Neural cell (in vitro differentiated cells): ENCODE results near the gene GSN. TPM values are rescaled to one million over a fixed set of nuclear protein-coding genes. Genes with fewer than 3 reads are reported as not detected.

Source experiments
- H2AFZ ChIP-seq: fragments of 200-600, 300-800 bp; sonication (generic), shearing (Covaris generic); 2 replicates; pipeline ENCODE4 v1.6.0; 2014; ENCODE audit warnings: low read depth, mild to moderate bottlenecking, antibody characterized with exemption, low read length, moderate library complexity
- H3F3A ChIP-seq: fragments of 200-600 bp; shearing (Covaris generic); 2 replicates; pipeline ENCODE4 v1.6.1; 2016; ENCODE audit warnings: mild to moderate bottlenecking, moderate library complexity, mixed read lengths, antibody characterized with exemption, low read length; ENCODE audit not compliant: insufficient read depth, poor library complexity, severe bottlenecking
- H3K27ac ChIP-seq: fragments of 200-600, 300-800 bp; sonication (generic), shearing (Covaris generic); 2 replicates; pipeline ENCODE4 v1.5.1; 2014; ENCODE audit warnings: mild to moderate bottlenecking, low read length, moderate library complexity
- H3K27me3 ChIP-seq: fragments of 300-800, 200-600 bp; sonication (generic), shearing (Covaris generic); 2 replicates; pipeline ENCODE4 v1.6.0; 2014; ENCODE audit warnings: mild to moderate bottlenecking, low read depth, low read length, moderate library complexity; ENCODE audit not compliant: insufficient read depth
- H3K36me3 ChIP-seq: fragments of 300-800, 200-600 bp; sonication (generic), shearing (Covaris generic); 2 replicates; pipeline ENCODE4 v1.5.1; 2014; ENCODE audit warnings: mild to moderate bottlenecking, antibody characterized with exemption, low read length, moderate library complexity; ENCODE audit not compliant: insufficient read depth
- H3K4me2 ChIP-seq: fragments of 300-800, 200-600 bp; sonication (generic), shearing (Covaris generic); 2 replicates; pipeline ENCODE4 v1.6.0; 2014; ENCODE audit warnings: mild to moderate bottlenecking, low read length
- H3K4me3 ChIP-seq: fragments of 300-800, 200-600 bp; sonication (generic), shearing (Covaris generic); 2 replicates; pipeline ENCODE4 v1.5.1; 2014; ENCODE audit warnings: mild to moderate bottlenecking, low read length, moderate library complexity
- H3K79me2 ChIP-seq: fragments of 200-600 bp; shearing (Covaris generic); replicated peaks from 2 replicates; pipeline ENCODE4 v1.6.0; 2014; ENCODE audit warnings: mild to moderate bottlenecking, low read length, moderate library complexity; ENCODE audit not compliant: insufficient read depth
- H3K9ac ChIP-seq: fragments of 300-800, 200-600 bp; sonication (generic), shearing (Covaris generic); 2 replicates; pipeline ENCODE4 v1.6.1; 2016; ENCODE audit warnings: mild to moderate bottlenecking, low read length, mixed read lengths
- H3K9me2 ChIP-seq: fragments of 200-600 bp; shearing (Covaris generic); 2 replicates; pipeline ENCODE4 v1.6.1; 2016; ENCODE audit warnings: mild to moderate bottlenecking, low read length, mixed read lengths; ENCODE audit not compliant: insufficient read depth
- H3K9me3 ChIP-seq: fragments of 200-600, 300-800 bp; sonication (generic), shearing (Covaris generic); 2 replicates; pipeline ENCODE4 v1.6.1; 2016; ENCODE audit warnings: mild to moderate bottlenecking, mixed run types, low read length, moderate library complexity, mixed read lengths
- H4K20me1 ChIP-seq: fragments of 200-600 bp; shearing (Covaris generic); 2 replicates; pipeline ENCODE4 v1.6.1; 2016; ENCODE audit warnings: mild to moderate bottlenecking, mixed run types; ENCODE audit not compliant: insufficient read depth
- CTCF ChIP-seq: fragments of 450-650 bp; IDR thresholded peaks from 2 replicates; pipeline ENCODE4 v1.5.1; 2014; ENCODE audit warnings: antibody characterized with exemption, mild to moderate bottlenecking, moderate library complexity; ENCODE audit not compliant: poor library complexity, severe bottlenecking
- EP300 ChIP-seq: fragments of 450-650 bp; conservative IDR thresholded peaks from 2 replicates; pipeline ENCODE4 v1.6.1; 2014; ENCODE audit warnings: antibody characterized with exemption, mild to moderate bottlenecking, moderate library complexity; ENCODE audit not compliant: poor library complexity, severe bottlenecking
- EZH2 ChIP-seq: fragments of 200-600, 300-800 bp; shearing (Covaris generic), sonication (generic); IDR thresholded peaks from 2 replicates; pipeline ENCODE4 v1.6.1; 2014; ENCODE audit warnings: antibody characterized with exemption, low read length, borderline replicate concordance, mild to moderate bottlenecking; ENCODE audit not compliant: insufficient read depth, poor library complexity, severe bottlenecking
- MXI1 ChIP-seq: fragments of 450-650 bp; conservative IDR thresholded peaks from 2 replicates; pipeline ENCODE4 v1.6.1; 2014; ENCODE audit warnings: antibody characterized with exemption, mild to moderate bottlenecking; ENCODE audit not compliant: poor library complexity, severe bottlenecking
- POLR2AphosphoS5 ChIP-seq: IDR thresholded peaks from 2 replicates; pipeline ENCODE4 v1.6.1; 2012
- RAD21 ChIP-seq: fragments of 450-650 bp; conservative IDR thresholded peaks from 2 replicates; pipeline ENCODE4 v1.6.1; 2014; ENCODE audit warnings: antibody characterized with exemption, mild to moderate bottlenecking, moderate library complexity
- REST ChIP-seq: IDR thresholded peaks from 2 replicates; pipeline ENCODE4 v1.6.1; 2012; ENCODE audit warnings: borderline replicate concordance
- SMC3 ChIP-seq: fragments of 450-650 bp; conservative IDR thresholded peaks from 2 replicates; pipeline ENCODE4 v1.6.1; 2014; ENCODE audit warnings: antibody characterized with exemption, mild to moderate bottlenecking, moderate library complexity; ENCODE audit not compliant: poor library complexity
- TAF1 ChIP-seq: IDR thresholded peaks from 2 replicates; pipeline ENCODE4 v1.6.1; 2012; ENCODE audit warnings: low read depth
- polyA plus RNA-seq: library from polyadenylated mRNA; depleted of rRNA; stranded (reverse); fragments of >200 nt; gene quantifications from 2 replicates; pipeline ENCODE4 v1.2.3, GENCODE V29; 2014

GSN gene
- polyA plus RNA-seq, 1 donor from 2014 or later = 2.4 TPM

GRCh38 chr9:121219530-121219929 is 48.4 kb upstream of the GSN start:
- no peak overlapping the region for H3K4me3 ChIP-seq
- H3K36me3 ChIP-seq = no peaks in the 10 kb centered on the region
- no peak overlapping the region for H3K9ac ChIP-seq
- no peaks in the 10 kb centered on the region for H3F3A ChIP-seq
- no peaks in the 10 kb centered on the region for H3K27me3 ChIP-seq
- H3K27ac ChIP-seq = no peak overlapping the region
- H3K79me2 ChIP-seq = no peaks in the 10 kb centered on the region
- no peaks in the 10 kb centered on the region for H3K9me3 ChIP-seq
- TF ChIP-seq EP300 (no peak), TAF1 (no peak), MXI1 (no peak), CTCF (no peak), RAD21 (no peak), SMC3 (no peak)
- H2AFZ ChIP-seq = no peak overlapping the region
- no peak overlapping the region for H3K4me2 ChIP-seq
- no peaks in the 10 kb centered on the region for H4K20me1 ChIP-seq
- H3K9me2 ChIP-seq = no peaks in the 10 kb centered on the region

GRCh38 chr9:121220996-121221663 is 46.8 kb upstream of the GSN start:
- H3K79me2 ChIP-seq = no peaks in the 10 kb centered on the region
- H3K9me2 ChIP-seq = no peaks in the 10 kb centered on the region
- H3K4me2 ChIP-seq = no peak overlapping the region
- H3K9me3 ChIP-seq = no peaks in the 10 kb centered on the region
- no peaks in the 10 kb centered on the region for H3K36me3 ChIP-seq
- no peaks in the 10 kb centered on the region for H3F3A ChIP-seq
- H2AFZ ChIP-seq = no peak overlapping the region
- H3K27ac ChIP-seq = no peak overlapping the region
- H3K9ac ChIP-seq = no peak overlapping the region
- no peak overlapping the region for H3K4me3 ChIP-seq
- TF ChIP-seq EP300 = no peak
- TF ChIP-seq RAD21 = no peak
- TF ChIP-seq CTCF = no peak
- H4K20me1 ChIP-seq = no peaks in the 10 kb centered on the region
- H3K27me3 ChIP-seq = no peaks in the 10 kb centered on the region

GRCh38 chr9:121221664-121222055 is 46.3 kb upstream of the GSN start:
- no peak overlapping the region for H3K4me3 ChIP-seq
- no peaks in the 10 kb centered on the region for H3F3A ChIP-seq
- TF ChIP-seq RAD21 (no peak), EP300 (no peak), POLR2AphosphoS5 (no peak), MXI1 (no peak), TAF1 (no peak), REST (no peak), EZH2 (no peak), CTCF (no peak), SMC3 (no peak)
- H2AFZ ChIP-seq = no peak overlapping the region
- H3K4me2 ChIP-seq = no peak overlapping the region
- no peaks in the 10 kb centered on the region for H3K36me3 ChIP-seq
- no peaks in the 10 kb centered on the region for H3K9me3 ChIP-seq
- H3K79me2 ChIP-seq = no peaks in the 10 kb centered on the region
- no peaks in the 10 kb centered on the region for H3K27me3 ChIP-seq
- H4K20me1 ChIP-seq = no peaks in the 10 kb centered on the region
- no peaks in the 10 kb centered on the region for H3K9me2 ChIP-seq
- no peak overlapping the region for H3K9ac ChIP-seq
- H3K27ac ChIP-seq = no peak overlapping the region
